Ovary (tissue), 9 donors: ENCODE results near the gene RPTOR. TPM values are rescaled to one million over a fixed set of nuclear protein-coding genes. Genes with fewer than 3 reads are reported as not detected.

Experiments
- DNase-seq, 5 donors: peaks; one replicate each; pipeline ENCODE4 v3.0.0-alpha.2; 2019 to 2020
- H3K27ac ChIP-seq, 2 donors: fragments of 200-600 bp; one replicate each; pipeline versions ENCODE4 v1.5.1 to v1.8.0; 2019 to 2022
- H3K27me3 ChIP-seq: fragments of 200-600 bp; one replicate; pipeline ENCODE4 v1.8.0; 2022
- H3K36me3 ChIP-seq: fragments of 200-600 bp; sonication (generic); one replicate; pipeline ENCODE4 v1.5.1; 2019
- H3K4me1 ChIP-seq: one replicate; pipeline ENCODE4 v1.8.1; 2013; ENCODE audit warnings: mild to moderate bottlenecking, moderate library complexity; ENCODE audit not compliant: insufficient read depth
- H3K4me3 ChIP-seq: fragments of 200-600 bp; sonication (generic); one replicate; pipeline ENCODE4 v1.5.1; 2017
- H3K9me3 ChIP-seq, 2 donors: fragments of 200-600 bp in 1 of 2; sonication (generic) in 1 of 2; one replicate each; pipeline versions ENCODE4 v1.5.1 to v1.8.1; 2013 to 2019; ENCODE audit warnings: mild to moderate bottlenecking in 1 of 2, moderate library complexity in 1 of 2
- CTCF ChIP-seq, 3 donors: fragments of 450-650 bp in 2 of 3; fragments of 200-600 bp in 1 of 3; IDR thresholded peaks; one replicate each; pipeline versions ENCODE4 v1.5.1 to v1.8.0; 2016 to 2022; ENCODE audit warnings: antibody characterized with exemption in 3 of 3, mild to moderate bottlenecking in 1 of 3
- EP300 ChIP-seq: sonication (generic); formaldehyde crosslinking; IDR thresholded peaks from one replicate; pipeline ENCODE4 v1.6.1; 2017; ENCODE audit warnings: antibody characterized with exemption
- POLR2A ChIP-seq: fragments of 450-650 bp; IDR thresholded peaks from one replicate; pipeline ENCODE4 v1.6.1; 2017; ENCODE audit warnings: antibody characterized with exemption, mild to moderate bottlenecking, moderate library complexity
- WGBS, 3 donors: extraction: QIAGEN DNeasy Blood & Tissue Kit in 1 of 3; methylation state at CpG; one replicate each; pipeline versions ENCODE4 v1.1.5 to v1.1.7; 2013 to 2017; 5-methylcytosine and 5-hydroxymethylcytosine counted together
- intact Hi-C, 4 donors: fragments of 100-400 bp; cut with DNase I; formaldehyde crosslinking; loops; one replicate each; pipeline versions ENCODE4 v1.11.0 to v1.15.1; 2022 to 2023
- polyA plus RNA-seq, 2 donors: library from polyadenylated mRNA; stranded (reverse); fragments of 200-250 nt in 1 of 2; fragments of 350-450 nt in 1 of 2; fragmentation: Illumina TruSeq in 1 of 2; extraction: RNeasy Lipid Tissue Mini Kit (QIAGEN cat#74804) in 1 of 2; gene quantifications; one replicate each; pipeline ENCODE4 v1.2.3, GENCODE V29; 2013 to 2014
- total RNA-seq, 7 donors: library from RNA; depleted of rRNA in 2 of 7; stranded (reverse); fragments of >200 nt in 2 of 7; fragmentation: NEBNext Ultra II Directional in 3 of 7; extraction: Animal tissue kit (Norgen Biotek cat#: 25700) in 3 of 7; gene quantifications; one replicate each; pipeline versions ENCODE4 v1.1.0 to v1.2.4, GENCODE V29; 2016 to 2023
- donor health status: DM: no; HTN: no; CAD: no; lungs with moderate emphysema.
- donor health status: DM: no; HTN: no; CAD: no.
- donor health status: Bipolar disorder and iron deficiency.
- donor health status: DM: yes; HTN: yes; CAD: no.
- donor health status: DM: no; HTN: no; CAD: no.
- donor health status: DM: yes; HTN: yes; CAD: no.

RPTOR gene
- total and polyA plus RNA-seq, 9 donors, result 11.1 to 41.9 (median 27.9) TPM

GRCh38 chr17:80772906-80773242 is 228.2 kb downstream of the RPTOR start:
- WGBS, 3 donors, result 91 to 93% (median 91%) methylated on average over 8 of the region's 8 CpGs
- H3K27me3 ChIP-seq, result no peaks in the 10 kb centered on the region
- TF ChIP-seq POLR2A (no peak), EP300 (no peak), CTCF (IDR thresholded peaks at IDR 0.05) (no peak)
- intact Hi-C loops, result loop anchor here in 1 of 4 donors (10.0 kb wide), 1 partner anchor 62 kb away; no protein-coding TSS in a partner anchor
- H3K9me3 ChIP-seq, result no peaks in the 10 kb centered on the region
- no peaks in the 10 kb centered on the region for H3K4me1 ChIP-seq
- no peak overlapping the region for H3K4me3 ChIP-seq
- H3K27ac ChIP-seq, result no peak overlapping the region
- H3K36me3 ChIP-seq, result no peaks in the 10 kb centered on the region
- DNase-seq, result no peak

- Histone ChIP-seq H3K27me3 (no peaks in the 10 kb centered on the region), H3K9me3 (no peaks in the 10 kb centered on the region), H3K36me3 (no peaks in the 10 kb centered on the region), H3K4me1 (no peaks in the 10 kb centered on the region), H3K27ac (no peak overlapping the region), H3K4me3 (no peak overlapping the region)
- TF ChIP-seq POLR2A (no peak), EP300 (no peak), CTCF (IDR thresholded peaks at IDR 0.05) (no peak)
- DNase-seq, result peak in 1 of 5 donors; percentile 62
- intact Hi-C loops, result loop anchor here in 1 of 4 donors (10.0 kb wide), 1 partner anchor 61 kb away; no protein-coding TSS in a partner anchor
- WGBS, 3 donors, result 39 to 60% (median 52%) methylated on average over 19 of the region's 19 CpGs
Measured at GRCh38 chr17:80773243-80773991, 228.8 kb downstream of the RPTOR start.

GRCh38 chr17:80774146-80774545 is 229.5 kb downstream of the RPTOR start:
- Histone ChIP-seq H3K27me3 (no peaks in the 10 kb centered on the region), H3K4me1 (no peaks in the 10 kb centered on the region), H3K4me3 (no peak overlapping the region), H3K36me3 (no peaks in the 10 kb centered on the region), H3K27ac (no peak overlapping the region), H3K9me3 (no peaks in the 10 kb centered on the region)
- no peak for DNase-seq
- TF ChIP-seq POLR2A (no peak), CTCF (IDR thresholded peaks at IDR 0.05) (no peak), EP300 (no peak)
- WGBS, 3 donors, result 95 to 96% (median 95%) methylated on average over 20 of the region's 20 CpGs
- intact Hi-C loops, result loop anchor here in 1 of 4 donors (10.0 kb wide), 1 partner anchor 61 kb away; no protein-coding TSS in a partner anchor

- no peak overlapping the region for H3K27ac ChIP-seq
- DNase-seq, result no peak
Measured at GRCh38 chr17:80774643-80775281, 230.1 kb downstream of the RPTOR start.

More at GRCh38 chr17:80774643-80775281, 230.1 kb downstream of the RPTOR start:
- H3K27me3 ChIP-seq, result no peaks in the 10 kb centered on the region
- TF ChIP-seq EP300 (no peak), CTCF (IDR thresholded peaks at IDR 0.05) (no peak), POLR2A (no peak)
- no peaks in the 10 kb centered on the region for H3K9me3 ChIP-seq
- intact Hi-C loops, result loop anchor here in 1 of 4 donors (10.0 kb wide), 1 partner anchor 60 kb away; no protein-coding TSS in a partner anchor
- no peaks in the 10 kb centered on the region for H3K4me1 ChIP-seq
- WGBS, 3 donors, result 77 to 79% (median 79%) methylated on average over 21 of the region's 21 CpGs
- H3K36me3 ChIP-seq, result no peaks in the 10 kb centered on the region
- H3K4me3 ChIP-seq, result no peak overlapping the region
